GM18858 (cell line): Measurements from ENCODE around the gene MED25.

ENCODE experiments used
- ATAC-seq: cut with Tn5 transposase; IDR thresholded peaks from one replicate; pipeline ENCODE4 v1.9.1; 2021; ENCODE audit not compliant: unreplicated experiment

The MED25 gene

DNA sequence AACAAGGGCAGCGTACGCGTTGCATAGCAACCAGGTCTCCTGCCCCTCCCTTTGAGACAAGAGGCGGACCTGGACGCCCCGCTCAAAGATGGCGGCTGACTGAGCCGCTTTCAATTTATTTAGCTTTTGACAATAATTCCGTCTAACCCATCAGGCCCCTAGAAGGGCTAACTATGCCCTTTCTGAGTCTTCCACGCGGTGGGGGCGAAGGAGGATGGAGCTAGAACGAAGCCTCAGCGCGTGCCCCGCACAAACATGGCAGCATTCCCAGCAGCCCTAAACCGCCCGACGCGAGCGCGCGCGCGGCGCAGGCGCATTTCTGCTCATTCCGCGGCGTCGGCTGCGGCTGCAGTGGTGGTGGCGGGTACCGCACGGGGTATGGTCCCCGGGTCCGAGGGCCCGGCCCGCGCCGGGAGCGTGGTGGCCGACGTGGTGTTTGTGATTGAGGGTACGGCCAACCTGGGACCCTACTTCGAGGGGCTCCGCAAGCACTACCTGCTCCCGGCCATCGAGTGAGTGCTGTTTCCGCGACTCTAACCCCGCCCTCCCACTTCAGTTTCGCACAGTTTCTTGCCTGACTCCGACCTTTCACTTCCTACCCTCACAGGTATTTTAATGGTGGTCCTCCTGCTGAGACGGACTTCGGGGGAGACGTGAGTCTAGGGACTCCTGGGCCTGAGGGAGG, at the start of gene MED25:
Gene MED25 (plus strand): TSS at position 326 of the 685 bp plus-strand sequence. CDS start 53 bp downstream, at position 379.
- ATAC-seq, result peak; percentile 57

DNA sequence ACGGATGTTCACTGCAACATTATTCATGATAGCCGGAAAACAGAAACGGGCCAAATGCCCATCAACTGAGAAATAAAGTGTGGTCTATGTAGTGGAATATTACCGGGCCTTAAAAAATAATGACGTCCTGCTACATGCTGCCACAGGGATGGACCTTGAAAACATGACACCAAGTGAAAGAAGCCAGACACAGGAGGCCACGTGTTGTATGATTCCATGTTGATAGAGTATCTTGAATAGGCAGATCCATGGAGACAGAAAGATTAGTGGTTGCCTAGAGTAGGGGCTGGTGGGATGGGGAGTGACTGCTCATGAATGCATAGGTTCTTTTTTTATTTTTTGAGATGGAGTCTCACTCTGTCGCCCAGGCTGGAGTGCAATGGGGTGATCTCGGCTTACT, 47.6 kb upstream of the MED25 start:
- no peak for ATAC-seq

DNA sequence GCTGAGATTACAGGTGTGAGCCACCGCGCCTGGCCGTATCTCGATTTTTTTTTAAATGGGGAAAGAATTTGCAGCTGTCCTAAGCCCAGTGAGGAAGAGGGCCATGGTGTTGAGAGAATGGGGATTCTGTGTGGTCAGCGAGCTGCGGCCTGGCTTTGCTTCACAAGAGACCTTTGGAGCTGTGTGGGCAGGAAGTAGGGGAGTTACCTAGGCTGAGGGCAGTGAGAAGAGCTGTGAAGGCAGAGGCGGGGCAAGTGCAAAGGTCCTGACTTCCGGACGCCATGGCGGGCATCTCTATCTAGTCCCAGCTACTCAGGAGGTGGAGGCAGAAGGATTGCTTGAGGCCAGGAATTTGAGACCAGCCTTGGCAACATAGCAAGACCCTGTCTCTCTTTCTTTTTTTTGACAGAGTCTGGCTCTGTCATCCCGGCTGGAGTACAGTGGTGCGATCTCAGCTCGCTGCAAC, 46.4 kb upstream of the MED25 start:
- no peak for ATAC-seq

DNA sequence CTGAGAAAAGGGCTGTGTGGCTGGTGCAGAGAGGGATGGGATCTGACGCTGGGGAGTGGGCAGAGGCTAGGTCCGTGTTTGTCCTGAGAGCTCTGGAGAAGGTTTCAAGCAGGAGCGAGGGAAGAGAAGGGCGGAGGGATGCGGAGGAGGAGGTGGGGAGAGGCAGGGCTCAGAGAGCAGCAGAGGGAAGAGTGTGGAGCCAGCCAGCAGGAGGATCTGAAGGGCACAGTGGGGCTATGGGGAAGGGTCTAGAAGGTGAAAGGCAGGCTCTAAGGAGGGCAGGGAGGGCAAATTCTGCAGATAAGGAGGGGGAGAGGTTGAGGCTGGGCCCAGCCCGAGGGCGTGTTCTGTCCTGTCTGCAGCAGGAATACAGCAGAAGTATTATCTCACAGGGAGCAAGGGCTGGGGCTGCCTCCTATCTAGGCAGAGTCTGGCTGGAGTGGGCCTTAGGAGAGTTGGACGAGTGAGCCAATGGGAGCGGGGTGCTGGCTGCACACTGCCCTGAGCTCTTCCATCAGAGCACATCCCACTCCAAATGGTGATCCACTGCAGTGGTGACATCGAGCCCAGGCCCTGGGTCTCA, 45.1 kb upstream of the MED25 start:
- ATAC-seq, result no peak

DNA sequence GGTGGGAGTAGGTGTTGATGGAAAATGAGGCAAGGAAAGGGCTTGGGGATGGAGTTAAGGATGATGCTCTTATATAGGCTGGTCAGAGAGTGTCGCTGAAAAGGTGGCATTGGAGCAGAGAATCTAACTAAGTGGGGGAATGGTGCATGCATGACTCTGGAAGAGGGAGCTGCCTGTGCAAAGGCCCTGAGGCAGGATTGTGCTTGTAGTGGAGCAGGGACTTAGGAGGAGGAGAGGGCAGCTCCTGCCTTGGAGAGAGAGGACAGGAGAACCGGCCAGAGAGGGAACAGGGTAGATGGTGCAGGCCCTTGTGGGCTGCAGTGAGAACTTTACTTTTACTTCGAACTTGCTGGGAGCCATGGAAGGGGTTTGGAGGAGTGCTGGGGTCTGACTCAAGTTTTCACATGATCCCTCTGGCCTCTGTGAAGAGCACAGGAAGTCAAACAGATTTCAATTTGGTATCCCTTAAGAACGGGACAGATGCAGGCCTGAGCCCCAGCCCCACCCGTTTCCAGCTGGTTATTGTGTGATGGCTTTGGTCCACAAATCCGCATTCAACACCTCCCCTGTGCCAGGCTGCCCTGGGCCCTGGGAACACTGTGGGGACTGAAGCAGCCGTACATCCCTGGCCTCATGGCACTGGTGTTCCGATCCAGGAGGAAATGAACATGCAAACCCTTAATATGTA, 44.3 kb upstream of the MED25 start:
- ATAC-seq, result no peak

DNA sequence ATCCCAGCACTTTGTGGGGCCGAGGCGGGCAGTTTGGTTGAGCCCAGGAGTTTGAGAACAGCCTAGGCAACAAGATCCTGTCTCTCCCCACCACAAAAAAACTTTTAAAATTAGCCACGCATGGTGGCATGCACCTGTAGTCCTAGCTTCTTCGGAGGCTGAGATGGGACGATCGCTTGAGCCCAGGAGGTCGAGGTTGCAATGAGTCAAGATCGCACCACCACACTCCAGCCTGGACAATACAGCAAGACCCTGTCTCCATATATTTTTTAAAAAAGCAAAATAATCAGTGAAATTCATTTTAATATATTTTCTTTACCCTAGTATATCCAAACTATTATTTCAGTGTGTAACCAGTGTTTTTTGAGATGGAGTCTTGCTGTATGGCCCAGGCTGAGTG, 43.1 kb upstream of the MED25 start:
- ATAC-seq, result no peak

DNA sequence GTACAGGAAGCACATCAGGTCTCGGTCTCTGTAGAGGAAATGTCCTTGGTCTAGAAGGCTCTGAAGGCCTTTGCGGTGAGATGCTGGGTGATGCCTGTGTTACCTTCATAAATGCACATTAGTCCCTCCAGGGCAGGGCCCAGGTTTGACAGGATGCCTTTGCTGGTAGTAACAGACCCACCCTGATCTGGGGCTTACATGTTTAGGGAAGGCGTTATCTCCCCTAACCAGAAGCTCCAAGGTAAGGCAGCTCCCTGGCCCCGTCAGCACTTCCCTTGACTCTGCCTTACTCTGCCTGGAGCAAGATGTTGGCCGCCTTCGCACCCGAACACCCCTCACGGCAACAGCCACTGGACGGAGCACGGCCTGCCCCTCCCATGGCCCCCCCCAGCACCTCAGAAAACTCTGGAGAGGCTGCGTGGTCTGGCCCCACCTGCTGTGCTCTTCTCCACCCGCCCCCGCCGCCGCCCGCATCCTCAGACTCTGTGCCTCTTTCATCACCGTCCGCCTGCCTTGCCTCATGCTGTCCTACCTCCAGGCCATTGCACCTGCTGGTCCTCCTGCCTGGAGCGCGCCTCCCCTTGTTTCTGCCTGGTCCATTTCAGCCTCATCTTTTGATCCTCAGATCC, 42.2 kb upstream of the MED25 start:
- no peak for ATAC-seq

DNA sequence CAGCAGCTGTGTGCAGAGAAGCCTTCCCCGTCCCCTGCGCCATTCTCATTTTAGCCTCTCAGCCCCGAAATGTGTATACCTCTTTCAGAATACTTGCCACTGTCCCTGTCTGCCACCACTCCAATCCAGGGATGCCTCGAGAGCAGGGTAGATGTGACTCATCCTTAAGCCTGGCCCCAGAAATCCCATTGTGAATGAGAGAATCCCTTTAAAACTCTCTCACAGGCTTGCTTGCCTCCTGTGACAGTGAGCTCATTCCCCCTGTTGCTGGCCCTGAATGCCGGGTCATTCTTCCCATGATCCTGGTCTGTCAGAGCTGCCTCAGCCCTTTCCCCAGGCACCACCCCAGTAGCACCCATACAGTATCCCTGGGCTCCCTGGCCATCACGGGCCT, 41.7 kb upstream of the MED25 start:
- no peak for ATAC-seq

DNA sequence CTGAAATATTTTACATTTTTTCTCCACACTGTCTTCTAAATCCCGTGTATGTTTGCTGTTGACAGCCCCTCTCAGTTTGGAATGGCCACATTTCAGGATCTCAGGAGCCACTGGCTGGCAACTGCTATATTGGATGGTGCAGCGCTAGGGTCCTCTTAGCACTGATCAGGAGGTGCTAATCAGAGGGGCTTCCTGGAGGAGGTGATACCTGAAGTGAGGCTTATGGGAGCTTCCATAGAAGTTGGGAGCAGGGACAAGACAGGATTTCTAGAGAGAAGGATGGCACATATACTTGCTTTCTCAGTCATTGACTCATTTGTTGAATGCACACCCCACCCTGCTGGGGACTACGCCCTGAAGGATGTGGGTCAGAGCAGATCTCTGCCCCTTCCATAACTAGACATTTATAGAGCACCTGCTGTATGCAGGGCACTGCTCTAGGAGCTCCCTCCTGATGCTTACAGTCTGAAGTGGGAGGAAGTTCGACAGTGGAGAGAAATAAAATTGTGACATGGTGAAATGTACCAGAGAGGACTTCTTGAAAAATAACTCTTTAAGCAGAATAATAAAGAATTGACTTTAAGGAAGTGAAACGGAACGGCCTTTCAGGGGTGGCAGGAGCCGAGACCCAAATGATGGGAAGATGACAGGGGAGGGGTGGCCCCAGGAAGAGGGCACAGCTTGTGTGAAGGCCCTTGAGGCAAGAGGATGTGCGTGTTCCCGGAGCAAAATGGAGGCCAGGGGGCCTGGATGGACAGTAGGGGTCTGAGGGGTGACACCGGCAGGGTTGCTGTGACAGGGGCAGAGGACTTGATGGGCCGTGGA, 38.1 kb upstream of the MED25 start:
- no peak for ATAC-seq

DNA sequence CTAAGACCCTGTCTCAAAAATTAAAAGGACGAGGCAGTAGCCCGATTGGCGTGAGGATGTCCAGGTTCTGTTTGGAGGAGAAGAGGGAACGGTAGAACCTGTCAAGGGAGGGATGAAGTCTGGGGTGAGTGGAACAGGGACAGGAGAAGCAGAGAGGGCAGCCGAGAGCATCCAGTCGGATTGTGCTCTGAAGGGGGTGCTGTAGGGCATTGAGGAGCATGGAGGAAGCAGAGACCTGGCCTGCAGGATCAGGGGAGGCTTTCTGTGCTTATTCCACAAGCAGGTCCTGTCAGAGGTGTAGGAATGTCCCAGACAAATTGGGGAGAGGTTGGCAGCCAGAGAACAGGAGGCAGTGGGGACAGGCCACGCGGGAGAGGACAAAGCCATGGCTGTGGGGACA, 37.2 kb upstream of the MED25 start:
- ATAC-seq, result no peak

DNA sequence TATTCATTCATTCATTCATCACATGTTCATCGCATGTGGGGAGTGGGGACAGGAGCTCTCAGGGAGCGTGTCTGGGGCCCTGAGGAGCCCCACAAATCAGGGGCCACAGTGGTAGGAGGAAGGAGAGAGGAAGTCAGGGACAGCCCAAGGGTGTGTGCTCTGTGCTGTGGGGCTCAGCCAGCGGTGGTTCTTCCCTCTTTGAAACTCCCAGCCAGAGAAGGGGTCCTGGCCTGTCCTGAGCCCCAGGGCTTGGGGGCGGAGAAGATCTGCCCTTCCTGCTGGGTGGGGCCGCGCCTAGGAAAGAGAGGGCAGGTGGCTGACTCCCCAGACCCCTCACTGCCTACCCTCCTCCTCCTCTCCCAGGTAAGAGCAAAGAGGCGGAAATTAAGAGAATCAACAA, 36.7 kb upstream of the MED25 start:
- ATAC-seq, result no peak

DNA sequence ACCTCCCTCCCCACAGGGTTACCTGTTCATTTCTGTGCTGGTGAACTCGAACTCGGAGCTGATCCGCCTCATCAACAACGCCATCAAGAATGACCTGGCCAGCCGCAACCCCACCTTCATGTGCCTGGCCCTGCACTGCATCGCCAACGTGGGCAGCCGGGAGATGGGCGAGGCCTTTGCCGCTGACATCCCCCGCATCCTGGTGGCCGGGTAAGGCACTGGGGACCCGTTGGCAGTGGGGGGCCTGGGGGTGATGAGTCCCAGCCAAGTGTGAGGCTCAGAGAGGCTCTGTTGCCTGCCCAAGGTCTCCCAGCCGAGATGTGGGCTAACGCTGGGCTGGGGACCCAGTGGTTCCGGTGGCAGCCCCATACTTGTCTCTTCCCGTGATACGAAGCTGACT, 35.6 kb upstream of the MED25 start:
- ATAC-seq, result no peak

DNA sequence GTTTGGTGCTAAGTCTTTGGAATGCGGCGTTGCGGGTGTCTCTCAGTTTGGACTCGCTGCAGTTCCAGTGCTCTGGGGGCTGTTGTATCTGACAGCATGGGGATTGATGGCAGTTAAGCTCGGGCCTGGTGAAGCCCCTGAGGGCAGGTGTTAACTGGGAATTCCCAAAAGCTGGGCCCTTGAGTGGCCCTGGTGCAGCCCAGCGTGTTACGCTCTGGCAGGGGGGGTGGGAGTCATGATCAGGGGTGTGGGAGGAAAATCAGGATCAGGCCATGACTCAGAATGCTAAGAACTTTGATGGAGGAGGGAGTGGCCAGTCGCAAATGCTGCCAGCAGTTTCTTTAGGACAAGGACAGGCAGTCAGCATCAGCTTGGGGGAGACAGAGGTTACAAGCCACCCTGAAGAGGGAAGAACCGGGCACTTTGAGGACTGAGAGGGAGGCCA, 31.7 kb upstream of the MED25 start:
- ATAC-seq, result no peak

DNA sequence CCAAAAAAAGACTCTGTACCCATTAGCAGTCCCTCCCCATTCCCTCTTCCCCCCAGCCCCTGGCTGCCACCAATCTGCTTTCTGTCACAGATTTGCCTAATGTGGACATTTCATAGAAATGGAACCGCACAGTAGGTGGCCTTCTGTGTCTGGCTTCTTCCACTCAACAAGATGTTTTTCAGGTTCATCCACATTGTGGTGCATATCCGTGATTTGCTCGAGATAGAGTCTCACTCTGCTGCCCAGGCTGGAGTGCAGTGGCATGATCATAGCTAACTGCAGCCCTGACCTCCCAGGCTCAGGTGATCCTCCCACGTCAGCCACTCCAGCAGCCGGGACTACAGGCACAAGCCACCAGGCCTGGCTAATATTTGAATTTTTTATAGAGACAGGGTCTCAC, 30.3 kb upstream of the MED25 start:
- ATAC-seq, result no peak

DNA sequence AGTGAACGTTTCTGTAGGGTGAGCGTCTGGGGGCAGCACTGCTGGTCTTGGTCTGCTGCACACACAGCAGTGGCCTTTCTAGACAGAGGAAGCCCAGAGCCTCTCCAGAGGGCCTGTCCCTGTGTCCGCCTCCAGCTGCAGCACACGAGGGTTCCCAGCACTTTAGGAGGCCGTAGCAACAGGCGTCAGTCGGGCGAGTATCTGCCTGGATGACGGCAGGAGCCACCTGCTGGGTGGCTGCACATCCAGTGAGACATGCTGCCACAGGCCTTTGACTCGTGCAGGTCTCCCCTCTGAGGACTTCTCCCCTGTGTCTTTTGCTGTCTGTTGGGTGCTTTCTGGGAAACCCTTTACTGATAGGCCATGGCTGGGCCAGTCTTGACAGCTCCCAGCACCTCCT, 29.2 kb upstream of the MED25 start:
- no peak for ATAC-seq

DNA sequence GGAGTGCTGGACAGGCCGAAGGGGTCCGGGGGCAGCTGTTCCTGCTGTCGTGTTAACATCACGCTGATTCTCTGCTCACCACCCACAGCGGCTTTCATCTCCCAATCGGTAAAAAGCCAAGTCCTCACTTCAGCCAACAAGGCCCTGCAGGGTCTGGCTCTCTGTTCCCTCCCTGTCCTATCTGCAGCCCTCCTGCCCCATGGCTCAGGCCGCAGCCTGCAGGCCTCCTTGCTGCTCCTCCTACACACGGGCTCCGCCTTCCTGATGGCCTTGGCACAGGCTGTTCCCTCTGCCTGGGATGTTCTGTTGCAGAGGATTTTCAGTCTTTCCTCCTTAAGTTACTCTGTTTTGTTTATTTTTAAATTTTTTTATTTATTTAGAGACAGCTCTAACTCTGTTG, 27.2 kb upstream of the MED25 start:
- no peak for ATAC-seq

DNA sequence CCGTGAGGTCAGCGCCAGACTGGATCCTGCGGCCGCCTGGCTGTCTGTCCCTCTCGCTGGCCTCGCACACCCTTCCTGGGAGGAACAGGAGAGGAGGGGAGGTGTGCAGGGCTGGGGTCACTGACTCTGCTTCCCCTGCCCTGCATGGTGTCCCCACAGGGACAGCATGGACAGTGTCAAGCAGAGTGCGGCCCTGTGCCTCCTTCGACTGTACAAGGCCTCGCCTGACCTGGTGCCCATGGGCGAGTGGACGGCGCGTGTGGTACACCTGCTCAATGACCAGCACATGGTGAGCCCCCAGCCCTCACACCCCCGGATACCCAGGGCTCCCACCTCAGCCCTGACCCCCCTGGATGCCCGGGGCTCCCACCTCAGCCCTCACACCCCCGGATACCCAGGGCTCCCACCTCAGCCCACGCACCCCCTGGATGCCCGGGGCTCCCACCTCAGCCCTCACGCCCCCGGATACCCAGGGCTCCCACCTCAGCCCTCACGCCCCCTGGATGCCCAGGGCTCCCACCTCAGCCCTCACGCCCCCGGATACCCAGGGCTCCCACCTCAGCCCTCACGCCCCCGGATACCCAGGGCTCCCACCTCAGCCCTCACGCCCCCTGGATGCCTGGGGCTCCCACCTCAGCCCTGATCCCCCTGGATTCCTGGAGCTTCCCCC, 26.2 kb upstream of the MED25 start:
- ATAC-seq, result no peak

DNA sequence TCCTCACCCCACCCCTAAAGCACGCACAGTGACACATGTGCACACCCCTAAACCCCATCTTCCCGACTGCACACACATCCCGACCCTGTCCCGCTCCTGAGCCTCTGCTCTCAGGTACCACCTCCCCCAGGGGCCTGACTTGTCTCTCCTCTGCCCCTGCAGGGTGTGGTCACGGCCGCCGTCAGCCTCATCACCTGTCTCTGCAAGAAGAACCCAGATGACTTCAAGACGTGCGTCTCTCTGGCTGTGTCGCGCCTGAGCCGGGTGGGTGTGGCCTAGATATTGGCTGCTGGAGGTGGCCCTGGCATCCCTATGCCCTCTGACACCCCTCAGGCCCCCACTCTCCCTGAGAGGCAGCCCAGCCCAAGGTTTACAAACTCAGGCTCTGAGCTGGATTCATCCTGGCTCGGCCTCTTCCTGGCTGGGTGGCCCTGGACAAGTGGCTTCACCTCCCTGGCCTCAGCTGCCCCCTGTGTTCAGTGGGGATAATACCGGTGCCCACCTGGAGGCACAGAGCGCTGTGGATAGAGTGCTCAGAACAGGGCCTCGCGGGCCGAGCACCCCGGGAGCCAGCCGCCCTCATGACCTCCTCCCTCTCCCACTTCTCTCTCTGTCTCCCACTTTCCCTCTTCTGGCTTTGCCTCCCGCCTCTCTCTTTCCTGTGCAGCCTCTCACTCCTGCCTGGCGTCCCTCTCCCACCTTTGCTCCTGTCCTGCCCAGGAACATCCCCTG, 25.1 kb upstream of the MED25 start:
- no peak for ATAC-seq

DNA sequence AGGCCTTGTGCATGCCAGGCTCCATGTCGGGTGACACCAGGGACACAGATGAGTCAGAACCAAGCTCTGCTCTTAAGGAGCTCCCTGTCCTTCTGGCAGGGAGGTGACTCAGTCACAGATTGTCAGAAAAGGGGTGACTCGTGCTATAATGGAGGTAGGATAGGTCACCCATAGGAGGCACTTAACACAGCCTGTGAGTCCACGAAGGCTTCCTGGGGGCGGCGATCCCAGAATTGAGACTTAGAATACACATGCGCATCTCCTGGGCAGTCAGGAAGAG, 24.6 kb upstream of the MED25 start:
- no peak for ATAC-seq

DNA sequence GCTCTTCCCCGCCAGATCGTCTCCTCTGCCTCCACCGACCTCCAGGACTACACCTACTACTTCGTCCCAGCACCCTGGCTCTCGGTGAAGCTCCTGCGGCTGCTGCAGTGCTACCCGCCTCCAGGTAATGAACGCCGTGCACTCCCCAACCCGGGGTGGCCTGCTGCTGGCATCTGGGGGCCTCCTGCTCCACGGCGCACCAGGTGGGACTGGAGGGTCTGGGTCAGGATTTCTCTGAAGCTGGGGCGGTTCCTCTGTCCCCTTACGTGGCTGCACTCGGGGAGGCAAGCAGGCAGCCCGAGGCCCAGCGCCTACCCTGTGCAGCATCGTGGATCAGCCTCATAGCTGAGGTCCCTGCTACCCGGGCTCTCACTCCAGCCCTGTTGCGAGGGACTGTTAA, 22.5 kb upstream of the MED25 start:
- no peak for ATAC-seq
